Left forelimb (tissue), 1 donor: ENCODE measurements around the gene RFPL2.

Source experiments
- DNase-seq: peaks from one replicate; pipeline ENCODE4 v3.0.0-alpha.2; 2018; ENCODE audit warnings: low spot score

The RFPL2 gene

DNA sequence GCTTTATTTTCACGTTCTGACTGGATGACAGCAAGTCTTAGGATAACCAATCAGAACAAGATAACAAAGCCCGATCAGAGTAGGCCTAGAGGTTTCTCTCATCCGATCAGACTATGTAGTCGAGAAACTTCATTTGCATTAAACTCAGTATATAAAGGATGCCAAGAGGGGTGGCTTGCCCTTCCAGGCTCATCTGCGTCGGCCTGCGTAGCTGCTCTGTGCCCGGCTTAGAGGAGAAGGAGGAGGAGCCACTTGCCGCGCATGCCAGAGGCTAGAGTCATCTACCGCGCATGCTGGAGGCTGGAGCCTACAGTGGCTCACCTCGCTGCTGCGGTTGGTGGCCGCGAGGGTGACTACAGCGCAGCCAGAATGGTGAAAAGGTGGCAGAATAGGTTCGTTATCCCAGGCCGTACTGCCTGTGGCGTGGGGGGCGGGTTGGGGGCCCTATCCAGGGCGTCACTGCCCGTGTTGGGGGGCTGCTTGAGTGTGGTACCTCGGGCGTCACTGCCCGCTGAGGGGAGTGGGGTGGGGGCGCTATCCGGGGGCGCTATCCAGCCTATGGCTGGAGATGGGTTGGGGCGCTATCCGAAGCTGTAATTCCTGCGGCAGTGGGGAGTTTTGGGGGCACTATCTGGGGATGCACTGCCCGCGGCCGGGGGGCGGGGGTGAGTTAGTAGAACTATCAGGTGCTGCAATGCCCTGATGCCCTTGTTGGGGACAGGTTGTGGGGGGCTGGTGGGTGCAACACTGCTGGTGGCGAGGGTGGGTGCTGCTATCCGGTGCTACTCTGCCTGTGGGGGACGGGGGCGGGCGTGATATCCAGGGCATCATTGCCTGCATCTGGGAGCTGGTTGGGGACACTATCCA lies at the start of gene RFPL2:
Gene RFPL2 (minus strand): TSS at position 218 of the 867 bp plus-strand sequence. CDS start 2,622 bp downstream, outside the sequence.
- no peak for DNase-seq

DNA sequence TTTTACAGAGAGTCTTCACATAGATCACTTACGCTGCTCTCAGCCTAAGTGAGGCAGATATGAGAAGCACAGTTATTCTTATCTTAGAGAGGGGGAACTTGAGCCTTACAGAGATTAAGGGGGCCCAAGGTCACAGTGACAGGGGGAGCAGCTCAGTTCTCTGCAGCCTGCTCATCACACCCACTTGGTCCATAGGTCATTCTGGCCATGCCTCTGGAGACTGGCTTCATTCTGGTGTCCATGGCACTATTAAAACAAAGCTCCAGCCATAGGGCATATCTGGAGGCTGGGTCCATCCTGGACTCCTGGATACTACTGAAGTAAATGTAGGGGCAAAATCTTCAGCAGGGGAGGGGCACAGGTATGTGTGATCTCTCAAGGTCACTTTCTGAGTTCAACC lies 44.4 kb upstream of the RFPL2 start:
- DNase-seq, result no peak

DNA sequence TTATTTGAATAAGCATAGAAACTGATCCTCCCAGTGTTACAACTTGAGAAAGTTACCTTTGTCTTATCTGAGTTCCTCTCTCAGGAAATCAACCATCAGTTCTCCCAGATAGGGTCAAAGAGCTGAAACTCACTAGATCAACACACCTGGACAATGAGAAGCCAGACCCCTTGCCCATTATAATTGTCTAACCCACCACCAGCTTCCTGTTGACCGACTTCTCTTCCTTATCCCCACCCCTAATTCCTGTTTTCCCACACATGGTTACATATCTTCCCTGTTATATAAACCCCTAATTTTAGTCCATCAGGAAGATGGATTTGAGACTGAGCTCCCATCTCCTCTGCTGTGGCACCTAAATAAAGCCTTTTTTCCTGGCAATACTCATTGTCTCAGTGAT lies 43.4 kb upstream of the RFPL2 start:
- no peak for DNase-seq

DNA sequence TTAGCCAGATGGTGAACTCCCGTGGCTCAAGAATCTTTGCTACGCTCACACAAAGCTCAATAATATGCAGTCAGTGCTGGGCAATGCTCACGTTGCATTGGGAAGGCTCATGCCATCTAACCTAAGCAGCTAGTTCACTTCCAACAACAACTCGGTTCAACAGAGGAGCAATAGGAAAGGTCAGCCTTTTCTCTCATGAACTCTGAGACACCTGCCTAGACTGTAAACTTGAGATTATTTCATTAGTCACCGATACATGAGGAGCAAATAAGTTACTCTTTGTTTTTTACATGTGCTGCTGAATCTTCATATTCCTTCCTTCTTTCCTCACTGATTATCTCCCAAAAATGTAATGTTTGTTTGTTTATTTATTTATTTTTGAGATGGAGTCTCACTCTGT lies 41.3 kb upstream of the RFPL2 start:
- DNase-seq, result no peak

DNA sequence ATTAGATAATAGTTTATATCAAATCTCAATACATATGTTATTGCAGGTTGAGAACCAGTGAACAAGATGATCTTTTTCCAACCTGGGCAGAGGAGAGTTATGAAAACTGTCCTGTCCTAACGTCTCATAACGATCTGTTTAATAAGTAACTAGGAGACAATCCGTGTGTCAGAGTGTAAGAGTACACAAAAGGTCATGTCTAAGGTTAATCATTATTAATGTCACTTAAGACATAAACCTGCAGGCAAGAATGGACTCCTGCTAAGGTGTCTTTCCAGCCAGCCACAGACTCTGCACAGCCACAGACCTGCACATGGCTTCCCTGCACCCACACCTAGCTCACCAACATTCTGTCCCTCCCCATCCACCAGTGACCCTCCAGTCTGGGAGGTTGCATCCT lies 40.2 kb upstream of the RFPL2 start:
- DNase-seq, result no peak

DNA sequence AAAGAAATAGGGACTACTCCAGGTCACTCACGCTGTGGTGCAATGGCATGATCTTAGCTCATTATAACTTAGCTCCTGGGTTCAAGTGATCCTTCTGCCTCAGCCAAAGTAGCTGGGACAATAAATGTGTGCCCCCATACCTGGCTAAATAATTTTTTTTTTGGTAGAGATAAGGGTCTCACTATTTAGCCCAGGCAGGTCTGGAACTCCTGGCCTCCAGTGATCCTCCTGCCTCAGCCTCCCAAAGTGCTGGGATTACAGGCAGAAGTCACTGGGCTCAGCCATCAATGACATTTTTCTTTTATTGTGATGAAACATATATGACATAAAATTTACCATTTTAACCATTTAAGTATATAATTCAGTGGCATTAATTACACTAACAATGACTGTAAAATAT lies 39.7 kb upstream of the RFPL2 start:
- no peak for DNase-seq

DNA sequence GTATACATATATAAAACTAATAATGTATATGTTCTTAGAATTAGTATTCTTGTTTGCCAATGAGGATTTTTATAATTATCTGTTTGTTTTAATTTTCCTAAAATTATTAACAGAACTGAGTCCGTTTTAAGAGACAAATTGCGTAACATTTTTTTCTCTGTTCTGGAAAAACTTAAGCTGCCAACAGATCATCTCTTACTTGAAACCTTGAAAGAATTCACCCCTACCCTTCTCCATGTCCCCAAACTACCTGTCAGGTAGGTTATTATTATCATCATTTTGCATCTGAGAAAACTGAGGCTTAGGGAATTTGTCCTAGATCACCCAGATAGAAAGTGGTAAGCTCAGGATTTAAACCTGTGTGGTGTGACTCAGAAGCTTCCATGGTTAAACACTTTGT lies 35.6 kb upstream of the RFPL2 start:
- no peak for DNase-seq

DNA sequence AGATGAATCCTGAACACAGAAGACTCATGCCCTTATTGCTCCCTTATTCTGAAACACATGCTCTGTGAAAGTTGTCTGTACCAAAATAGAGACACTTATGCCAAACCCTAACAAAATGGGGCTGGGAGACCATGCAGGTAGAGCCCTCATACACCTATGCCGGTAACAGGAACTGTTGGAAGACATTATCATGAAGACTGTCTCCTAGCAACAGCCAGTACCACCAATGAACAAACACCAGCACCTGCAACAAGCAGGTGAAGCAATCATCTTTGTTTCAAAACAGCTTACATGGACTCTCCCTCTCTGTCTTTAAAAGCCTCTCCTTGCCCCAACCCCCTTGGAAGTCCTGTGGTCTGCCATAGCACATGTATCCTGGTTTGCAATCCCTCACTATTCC lies 33.0 kb upstream of the RFPL2 start:
- no peak for DNase-seq

DNA sequence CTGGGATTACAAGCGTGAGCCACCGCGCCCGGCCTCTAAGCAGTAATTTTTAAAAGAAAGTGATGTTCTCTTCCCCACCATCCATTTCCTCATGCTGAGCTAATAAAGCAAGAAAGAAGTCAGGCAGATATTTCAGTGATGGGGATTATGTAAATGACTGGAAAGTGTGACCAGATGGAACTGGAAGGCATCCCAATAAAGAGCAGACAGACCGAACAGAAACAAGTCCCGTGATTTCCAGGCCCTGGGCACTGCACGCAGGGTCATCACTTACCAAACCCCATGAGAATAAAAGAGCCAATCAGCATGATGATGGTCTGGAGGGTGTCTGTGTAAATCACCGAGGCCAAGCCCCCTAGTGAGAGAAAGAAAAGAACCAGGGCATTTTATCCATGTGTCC lies 32.1 kb upstream of the RFPL2 start:
- no peak for DNase-seq

DNA sequence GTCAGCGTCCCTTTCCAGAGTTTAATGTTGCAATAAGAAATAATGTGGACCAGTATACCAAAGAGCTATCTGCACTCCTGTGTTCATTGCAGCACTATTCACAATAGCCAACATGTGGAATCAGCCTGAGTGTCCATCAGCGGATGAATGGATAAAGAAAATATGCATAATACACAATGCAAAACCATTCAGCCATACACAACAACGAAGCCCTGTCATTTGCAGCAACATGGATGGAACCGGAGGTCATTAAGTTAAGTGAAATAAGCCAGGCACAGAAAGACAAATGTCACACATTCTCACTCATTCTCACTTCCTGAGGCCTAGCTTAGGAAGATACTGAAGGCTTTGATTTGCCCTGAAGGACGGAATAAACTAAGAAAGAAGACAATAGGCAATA lies 28.2 kb upstream of the RFPL2 start:
- no peak for DNase-seq

DNA sequence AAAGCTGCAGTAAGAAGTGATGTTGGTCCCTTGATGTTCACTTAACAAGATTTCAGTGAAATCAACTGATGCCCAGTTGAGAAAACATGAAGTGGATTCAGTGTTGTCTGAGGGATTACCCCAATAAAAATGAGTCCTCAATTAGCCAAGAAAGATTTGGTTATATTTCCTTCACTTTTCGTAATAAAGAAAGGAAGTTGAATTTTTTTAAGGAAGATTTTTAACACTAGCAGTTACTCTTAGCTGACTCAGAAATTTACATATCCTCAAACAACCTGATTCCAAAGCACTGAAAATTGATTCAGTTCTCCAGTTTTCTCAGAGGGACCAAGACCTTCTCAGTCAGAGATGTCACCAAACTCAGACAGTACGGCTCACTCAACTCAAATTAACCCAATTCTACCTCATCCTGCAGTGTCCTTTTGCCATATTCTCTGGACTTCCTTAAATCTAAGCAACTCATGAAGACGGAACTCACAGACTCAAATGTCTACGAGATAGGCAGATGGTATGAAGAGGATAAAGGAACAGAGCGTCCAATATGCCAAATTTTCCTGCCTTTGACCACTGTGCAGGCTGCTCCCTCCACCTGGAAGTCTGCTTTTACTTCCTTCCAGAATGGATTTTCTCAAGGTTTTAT lies 27.4 kb upstream of the RFPL2 start:
- no peak for DNase-seq

DNA sequence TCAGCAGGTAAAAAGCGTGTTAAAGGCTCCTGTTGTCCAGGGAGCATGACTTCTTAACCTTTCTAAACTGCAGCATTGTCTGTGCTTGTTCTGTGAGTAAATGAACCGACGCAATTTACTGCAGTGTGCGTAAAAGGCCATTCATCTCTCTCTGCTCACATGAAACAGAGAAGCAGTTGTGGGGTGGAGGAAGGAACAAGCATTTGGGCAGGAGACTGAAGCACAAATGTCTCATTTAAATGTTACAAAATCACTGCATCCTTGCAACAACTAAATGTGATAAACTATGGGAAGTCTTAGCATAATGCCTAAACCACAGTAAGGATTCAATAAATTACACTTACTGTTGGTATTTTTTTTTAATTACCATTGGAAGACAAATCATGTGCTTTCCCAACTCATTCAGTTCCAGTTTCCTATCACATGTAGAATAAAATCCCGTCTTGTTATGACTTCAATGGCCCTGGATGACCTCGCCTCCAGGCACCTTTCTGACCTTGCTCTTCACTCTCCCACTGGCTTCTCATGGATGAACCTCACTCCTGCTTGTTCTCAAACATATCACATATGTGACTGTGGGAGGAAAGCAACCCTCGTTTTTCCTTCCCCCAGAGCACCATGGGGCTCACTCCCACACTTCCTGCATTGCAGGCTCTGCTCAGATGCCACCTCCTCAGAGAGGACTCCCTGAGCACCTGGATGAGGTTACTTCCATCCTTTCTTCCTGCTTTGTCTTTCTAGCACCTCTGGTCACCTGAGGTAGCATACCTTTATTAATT lies 21.6 kb upstream of the RFPL2 start:
- no peak for DNase-seq

DNA sequence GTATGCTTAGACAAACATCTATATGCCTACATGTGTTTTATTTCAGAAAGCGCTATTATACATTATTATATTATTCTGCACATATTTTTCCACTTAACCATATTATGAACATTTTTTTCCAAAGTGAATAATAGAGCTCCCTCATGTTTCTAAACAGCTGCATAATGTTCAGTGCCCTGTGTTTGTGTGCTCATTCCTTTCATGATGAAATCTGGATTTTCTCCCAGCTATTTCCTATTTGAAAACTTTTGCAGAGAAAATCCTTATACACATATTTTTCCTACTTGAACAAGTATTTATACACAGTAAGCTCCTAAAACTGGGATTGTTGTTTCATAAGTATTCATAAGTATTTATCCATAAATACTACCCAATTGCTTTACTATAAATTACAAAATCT lies 18.1 kb upstream of the RFPL2 start:
- DNase-seq, result no peak

DNA sequence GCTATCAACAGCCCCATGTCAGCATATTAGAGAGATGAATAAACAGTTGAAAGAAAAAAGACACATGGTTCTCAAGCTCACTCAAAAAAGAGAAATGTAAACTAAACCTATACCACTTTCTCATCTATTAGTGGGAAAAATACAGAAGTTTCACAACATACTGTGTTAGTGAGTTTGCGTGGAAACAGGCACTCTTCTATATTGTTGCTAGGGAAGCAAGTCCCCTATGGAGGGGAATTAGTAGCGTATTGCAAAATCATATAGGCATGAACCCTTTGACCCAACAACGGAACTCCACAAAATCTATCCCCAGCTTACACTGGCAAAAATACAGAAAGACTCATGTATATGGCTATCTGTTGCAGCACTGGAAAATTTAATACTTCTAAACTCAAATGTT lies 14.2 kb upstream of the RFPL2 start:
- no peak for DNase-seq

DNA sequence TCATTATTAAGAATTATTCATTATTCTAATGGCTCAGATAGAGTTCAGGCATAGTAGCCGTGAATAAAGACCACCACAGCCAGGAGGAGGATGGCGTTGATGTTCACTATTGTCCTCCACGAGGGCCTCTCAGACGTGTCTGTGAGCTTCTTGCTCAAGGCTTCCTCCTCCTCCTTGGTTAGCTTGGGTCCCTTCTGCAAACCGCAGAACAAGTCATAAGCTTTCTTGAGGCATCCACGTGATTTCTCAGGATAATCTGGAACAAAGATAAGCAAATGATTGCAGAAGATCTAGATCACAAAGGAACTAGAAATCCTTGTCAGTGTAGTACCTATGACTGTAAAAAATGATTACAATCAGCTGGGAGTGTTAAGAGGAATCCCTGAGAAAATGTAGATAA lies 13.6 kb upstream of the RFPL2 start:
- DNase-seq, result no peak

DNA sequence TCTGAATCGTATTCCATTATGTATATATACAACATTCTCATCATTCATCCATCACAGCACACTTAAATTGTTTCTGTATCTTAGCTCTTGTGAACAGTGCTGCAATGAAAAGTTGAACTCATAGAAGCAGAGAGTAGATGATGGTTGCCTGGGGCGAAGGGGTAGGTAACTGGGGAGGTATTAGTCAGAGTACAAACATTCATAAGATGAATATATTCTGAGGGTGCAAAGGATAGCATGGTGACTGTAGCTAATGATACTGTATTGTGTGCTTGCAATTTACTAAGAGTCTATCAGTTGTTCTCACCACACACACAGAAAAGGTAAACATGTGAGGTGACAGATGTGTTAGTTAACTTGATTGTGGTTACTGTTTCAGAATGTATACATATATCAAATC lies 12.6 kb upstream of the RFPL2 start:
- no peak for DNase-seq

DNA sequence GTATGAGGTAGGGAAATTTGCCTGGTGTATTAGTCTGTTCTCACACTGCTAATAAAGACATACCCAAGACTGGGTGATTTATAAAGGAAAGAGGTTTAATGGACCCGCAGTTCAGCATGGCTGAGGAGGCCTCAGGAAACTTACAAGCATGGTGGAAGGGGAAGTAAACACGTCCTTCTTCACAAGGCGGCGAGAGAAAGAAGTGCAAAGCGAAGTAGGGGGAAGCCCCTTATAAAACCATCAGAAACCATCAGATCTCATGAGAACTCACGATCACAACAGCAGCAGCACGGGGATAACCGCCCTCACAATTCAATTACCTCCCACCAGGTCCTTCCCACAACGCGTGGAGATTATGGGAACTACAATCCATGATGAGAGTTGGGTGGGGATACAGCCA lies 12.0 kb upstream of the RFPL2 start:
- DNase-seq, result no peak

DNA sequence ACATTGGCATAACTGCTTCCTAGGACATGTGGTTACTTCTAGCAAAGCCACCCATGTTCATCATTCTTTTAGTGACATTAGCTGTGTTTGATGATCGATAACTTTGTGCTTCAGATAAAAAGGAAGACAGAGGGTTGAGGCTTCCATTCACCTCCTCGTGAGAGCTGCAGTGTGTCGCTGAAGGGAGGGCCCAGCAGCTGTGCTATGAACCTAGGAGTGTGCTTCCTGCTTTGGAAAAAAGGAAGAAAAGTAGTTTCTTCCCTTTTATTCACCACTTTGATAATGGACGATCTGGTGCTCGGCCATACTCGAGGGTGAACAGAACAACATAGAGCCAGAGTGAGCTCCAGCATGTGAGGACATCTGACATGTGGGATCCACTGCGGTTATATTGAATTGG lies 6.1 kb upstream of the RFPL2 start:
- DNase-seq, result no peak

DNA sequence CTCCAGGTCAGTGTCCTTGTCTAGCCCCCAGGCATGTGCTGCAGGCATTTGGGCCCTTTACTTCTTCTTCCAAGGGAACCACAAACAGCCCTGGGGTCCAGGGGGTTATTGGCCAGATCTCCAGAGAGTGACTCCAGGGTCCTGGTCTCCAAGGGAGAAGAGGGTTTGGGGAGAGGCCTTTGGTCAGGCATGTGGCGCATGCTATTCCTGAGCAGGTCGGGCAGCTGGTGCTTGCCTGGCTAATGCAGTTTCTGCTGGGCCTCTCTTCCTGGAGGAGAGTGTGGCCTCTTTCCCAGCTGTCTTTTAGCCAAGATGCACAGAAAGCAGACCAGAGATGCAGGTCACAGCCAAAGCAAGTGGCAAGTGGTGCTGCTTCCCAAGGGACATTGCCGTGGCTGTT lies 3.8 kb upstream of the RFPL2 start:
- DNase-seq, result no peak

DNA sequence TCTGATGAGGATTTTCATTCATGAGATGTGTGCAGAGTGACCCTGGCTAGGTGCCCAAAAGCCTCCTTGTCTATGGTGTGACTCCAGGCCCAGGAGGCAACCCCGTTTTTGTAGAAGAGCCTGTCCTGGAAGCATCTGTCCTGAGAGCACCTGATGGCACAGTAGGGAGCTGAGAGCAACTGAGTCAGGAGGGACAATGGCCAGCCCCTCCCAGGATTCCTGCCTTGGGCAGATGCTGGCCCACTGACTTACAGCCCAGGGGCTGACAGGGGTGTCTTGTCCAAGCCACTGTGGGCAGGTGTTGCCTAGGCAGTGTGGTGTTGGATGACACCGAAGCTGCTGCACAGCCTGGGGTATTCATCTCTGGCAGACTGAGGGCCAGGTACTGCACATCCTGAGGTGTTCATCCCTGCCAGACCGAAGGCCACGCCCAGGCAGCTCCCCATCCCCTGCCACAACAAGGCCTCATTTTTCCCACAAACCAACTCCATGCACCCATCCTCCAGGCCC lies 3.2 kb upstream of the RFPL2 start:
- DNase-seq, result no peak

DNA sequence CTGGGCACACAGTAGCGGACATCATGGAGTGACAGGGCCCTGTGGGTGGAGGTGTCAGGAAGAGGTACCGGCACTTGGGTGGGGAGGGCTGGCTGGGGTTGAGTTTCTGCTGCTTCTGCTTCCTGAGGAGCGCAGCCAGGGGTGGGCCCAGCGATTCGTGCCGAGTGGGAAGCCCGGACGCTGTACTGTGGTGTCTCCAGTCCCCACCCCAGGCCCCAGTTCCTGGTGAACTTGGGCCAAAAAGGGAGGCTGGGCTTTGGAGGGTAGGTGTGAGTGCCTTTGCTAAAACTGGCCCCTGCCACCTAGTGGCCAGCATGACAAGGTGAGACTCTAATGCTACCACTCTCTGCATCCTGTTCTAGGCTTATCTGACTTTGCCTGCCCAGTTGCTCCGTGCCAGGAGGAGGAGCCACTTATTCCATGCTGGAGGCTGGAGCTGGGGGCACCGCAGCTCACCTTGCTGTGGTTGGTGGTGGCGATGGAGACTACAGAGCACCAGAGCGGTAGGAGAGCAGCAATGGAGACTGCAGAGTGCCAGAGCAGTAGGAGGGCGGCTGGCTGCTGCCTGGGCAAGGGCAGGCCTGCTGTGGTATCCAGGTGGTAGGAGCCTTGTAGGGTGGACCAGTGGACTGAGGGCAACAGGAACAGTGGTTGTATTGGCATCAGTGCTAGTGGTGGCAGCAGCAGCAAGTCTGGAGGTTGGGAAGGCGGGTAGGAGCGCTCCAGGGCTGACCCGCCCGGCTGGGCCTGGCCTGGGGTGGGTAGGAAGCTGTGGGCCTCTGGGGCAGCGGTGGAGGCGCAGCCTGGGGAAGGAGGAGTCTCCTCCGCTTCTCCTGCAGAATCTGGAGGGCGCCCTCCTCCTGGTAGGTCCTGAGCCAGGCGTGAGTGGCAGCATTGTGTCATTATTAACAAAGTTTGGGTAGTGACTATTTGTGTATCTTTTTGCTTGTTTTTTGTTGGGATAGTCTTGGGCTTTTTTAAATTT lies 2.2 kb upstream of the RFPL2 start:
- DNase-seq, result no peak
